GM12873 (cell line): Measurements from ENCODE around the gene COL9A3.

Source experiments
- CTCF ChIP-seq: IDR thresholded peaks from 2 replicates; pipeline ENCODE4 v1.5.1; 2012; ENCODE audit warnings: low read depth, mild to moderate bottlenecking, moderate library complexity, low read length, control low read depth; ENCODE audit not compliant: insufficient read depth; ENCODE audit errors: missing control alignments

The COL9A3 gene

GRCh38 chr20:62799459-62799858 lies 17.4 kb upstream of the COL9A3 start:
- no peak for TF ChIP-seq CTCF

- TF ChIP-seq CTCF, result no peak
Observed at GRCh38 chr20:62799873-62800272, 17.0 kb upstream of the COL9A3 start.

- no peak for TF ChIP-seq CTCF
Observed at GRCh38 chr20:62800314-62801259, 16.3 kb upstream of the COL9A3 start.

- TF ChIP-seq CTCF, result no peak
Observed at GRCh38 chr20:62801284-62802010, 15.4 kb upstream of the COL9A3 start.

GRCh38 chr20:62802026-62802712 lies 14.7 kb upstream of the COL9A3 start:
- TF ChIP-seq CTCF, result no peak

- TF ChIP-seq CTCF, result peak; percentile 21
Observed at GRCh38 chr20:62804021-62804626, 12.7 kb upstream of the COL9A3 start.
